Activated naive CD8-positive, alpha-beta T cell treated with anti-CD3 and anti-CD28 coated beads, Interleukin-2, amount 10 ng/mL, durations not matched to agents 7 days and 5 days (primary cell): ENCODE results near the gene OLIG2. TPM values are rescaled to one million over a fixed set of nuclear protein-coding genes. Genes with fewer than 3 reads are reported as not detected.

ENCODE experiments used
- ATAC-seq: fragments of 150-1000 bp; cut with Tn5 transposase; one replicate; pipeline ENCODE4 v1.10.0; 2021; ENCODE audit warnings: low read depth, moderate library complexity
- POLR2A ChIA-PET: fragments of 350-600 bp; sonication (Branson Sonifier 250); formaldehyde crosslinking; loops from one replicate; lab custom pipeline; 2021; ENCODE audit warnings: antibody characterized with exemption; lab: Charles Lee
- DNase-seq: peaks from one replicate; pipeline ENCODE4 v3.0.0; 2021
- H3K27ac Mint-ChIP-seq: one replicate; pipeline ENCODE4 v1.8.0; 2022; ENCODE audit warnings: mild to moderate bottlenecking, mixed read lengths
- H3K27me3 Mint-ChIP-seq: one replicate; pipeline ENCODE4 v1.8.0; 2022; ENCODE audit warnings: mild to moderate bottlenecking, moderate library complexity, mixed read lengths
- H3K36me3 Mint-ChIP-seq: one replicate; pipeline ENCODE4 v1.8.0; 2021; ENCODE audit warnings: mild to moderate bottlenecking, mixed read lengths
- H3K4me1 Mint-ChIP-seq: one replicate; pipeline ENCODE4 v1.8.0; 2021; ENCODE audit warnings: mixed read lengths
- H3K4me3 Mint-ChIP-seq: one replicate; pipeline ENCODE4 v1.8.0; 2022; ENCODE audit warnings: mild to moderate bottlenecking, moderate library complexity, mixed read lengths
- H3K9me3 Mint-ChIP-seq: one replicate; pipeline ENCODE4 v1.8.0; 2021; ENCODE audit warnings: mixed read lengths
- total RNA-seq, 2 experiments: library from RNA; stranded (reverse); gene quantifications; one replicate each; pipeline ENCODE4 v1.2.3, GENCODE V29; 2021

Gene OLIG2
- total RNA-seq, 2 experiments from 2014 or later, result not detected

- no peaks in the 10 kb centered on the region for H3K36me3 Mint-ChIP-seq
- no peak for ATAC-seq
- DNase-seq, result no peak
- no peak overlapping the region for H3K27ac Mint-ChIP-seq
- H3K27me3 Mint-ChIP-seq, result peaks cover 52% of the 10 kb centered on the region
- H3K9me3 Mint-ChIP-seq, result no peaks in the 10 kb centered on the region
- H3K4me3 Mint-ChIP-seq, result no peak overlapping the region
- POLR2A ChIA-PET, result no interaction called here
- H3K4me1 Mint-ChIP-seq, result no peaks in the 10 kb centered on the region
Observed at GRCh38 chr21:33011462-33011861, 14.3 kb upstream of the OLIG2 start.

- no peak overlapping the region for H3K4me3 Mint-ChIP-seq
- H3K27ac Mint-ChIP-seq, result no peak overlapping the region
- POLR2A ChIA-PET, result no interaction called here
- no peaks in the 10 kb centered on the region for H3K36me3 Mint-ChIP-seq
- ATAC-seq (no peak), DNase-seq (no peak)
- peaks cover 58% of the 10 kb centered on the region for H3K27me3 Mint-ChIP-seq
- no peaks in the 10 kb centered on the region for H3K9me3 Mint-ChIP-seq
- H3K4me1 Mint-ChIP-seq, result no peaks in the 10 kb centered on the region
Observed at GRCh38 chr21:33013626-33014025, 12.1 kb upstream of the OLIG2 start.

GRCh38 chr21:33014331-33014730 is 11.4 kb upstream of the OLIG2 start:
- Mint-ChIP-seq H3K4me1 (peaks cover 4% of the 10 kb centered on the region), H3K9me3 (no peaks in the 10 kb centered on the region), H3K27me3 (peaks cover 62% of the 10 kb centered on the region), H3K36me3 (no peaks in the 10 kb centered on the region), H3K4me3 (no peak overlapping the region), H3K27ac (no peak overlapping the region)
- ATAC-seq (no peak), DNase-seq (no peak)
- POLR2A ChIA-PET, result no interaction called here

GRCh38 chr21:33015096-33015495 is 10.6 kb upstream of the OLIG2 start:
- H3K4me1 Mint-ChIP-seq, result peaks cover 8% of the 10 kb centered on the region
- H3K27ac Mint-ChIP-seq, result no peak overlapping the region
- no peak overlapping the region for H3K4me3 Mint-ChIP-seq
- POLR2A ChIA-PET, result no interaction called here
- no peak for ATAC-seq
- no peak for DNase-seq
- H3K27me3 Mint-ChIP-seq, result peaks cover 67% of the 10 kb centered on the region
- no peaks in the 10 kb centered on the region for H3K36me3 Mint-ChIP-seq
- no peaks in the 10 kb centered on the region for H3K9me3 Mint-ChIP-seq

- POLR2A ChIA-PET, result no interaction called here
- peaks cover 13% of the 10 kb centered on the region for H3K4me1 Mint-ChIP-seq
- peaks cover 70% of the 10 kb centered on the region for H3K27me3 Mint-ChIP-seq
- no peak overlapping the region for H3K27ac Mint-ChIP-seq
- H3K4me3 Mint-ChIP-seq, result no peak overlapping the region
- no peaks in the 10 kb centered on the region for H3K9me3 Mint-ChIP-seq
- DNase-seq, result no peak
- no peaks in the 10 kb centered on the region for H3K36me3 Mint-ChIP-seq
- no peak for ATAC-seq
Observed at GRCh38 chr21:33015756-33016155, 10.0 kb upstream of the OLIG2 start.

GRCh38 chr21:33018707-33019465 is 6.8 kb upstream of the OLIG2 start:
- DNase-seq, result no peak
- peak overlapping the region; percentile 38 for H3K4me3 Mint-ChIP-seq
- ATAC-seq, result no peak
- no peaks in the 10 kb centered on the region for H3K9me3 Mint-ChIP-seq
- peaks cover 1% of the 10 kb centered on the region for H3K36me3 Mint-ChIP-seq
- H3K27me3 Mint-ChIP-seq, result peaks cover 89% of the 10 kb centered on the region
- H3K27ac Mint-ChIP-seq, result no peak overlapping the region
- POLR2A ChIA-PET, result no interaction called here
- peaks cover 15% of the 10 kb centered on the region for H3K4me1 Mint-ChIP-seq

- Mint-ChIP-seq H3K4me3 (peak overlapping the region; percentile 38), H3K27ac (no peak overlapping the region)
Observed at GRCh38 chr21:33019516-33019884, 6.2 kb upstream of the OLIG2 start.

GRCh38 chr21:33019885-33020557 is 5.7 kb upstream of the OLIG2 start:
- POLR2A ChIA-PET, result no interaction called here
- H3K9me3 Mint-ChIP-seq, result no peaks in the 10 kb centered on the region
- peaks cover 6% of the 10 kb centered on the region for H3K36me3 Mint-ChIP-seq
- peaks cover 93% of the 10 kb centered on the region for H3K27me3 Mint-ChIP-seq
- H3K4me3 Mint-ChIP-seq, result peak overlapping the region; percentile 52
- H3K27ac Mint-ChIP-seq, result no peak overlapping the region
- H3K4me1 Mint-ChIP-seq, result peaks cover 20% of the 10 kb centered on the region
- DNase-seq, result peak; percentile 60
- no peak for ATAC-seq

More at GRCh38 chr21:33019516-33019884, 6.2 kb upstream of the OLIG2 start:
- Mint-ChIP-seq H3K9me3 (no peaks in the 10 kb centered on the region), H3K36me3 (peaks cover 6% of the 10 kb centered on the region), H3K4me1 (peaks cover 20% of the 10 kb centered on the region), H3K27me3 (peaks cover 92% of the 10 kb centered on the region)
- POLR2A ChIA-PET, result no interaction called here
- DNase-seq (no peak), ATAC-seq (no peak)

- H3K36me3 Mint-ChIP-seq, result peaks cover 6% of the 10 kb centered on the region
- no peaks in the 10 kb centered on the region for H3K9me3 Mint-ChIP-seq
- H3K4me3 Mint-ChIP-seq, result peak overlapping the region; percentile 52
- POLR2A ChIA-PET, result no interaction called here
- H3K4me1 Mint-ChIP-seq, result peaks cover 20% of the 10 kb centered on the region
- peaks cover 92% of the 10 kb centered on the region for H3K27me3 Mint-ChIP-seq
- no peak for ATAC-seq
- DNase-seq, result no peak
- no peak overlapping the region for H3K27ac Mint-ChIP-seq
Observed at GRCh38 chr21:33020558-33021100, 5.1 kb upstream of the OLIG2 start.

GRCh38 chr21:33021150-33021549 is 4.6 kb upstream of the OLIG2 start:
- peaks cover 93% of the 10 kb centered on the region for H3K27me3 Mint-ChIP-seq
- peaks cover 23% of the 10 kb centered on the region for H3K4me1 Mint-ChIP-seq
- peaks cover 6% of the 10 kb centered on the region for H3K36me3 Mint-ChIP-seq
- POLR2A ChIA-PET, result no interaction called here
- no peak overlapping the region for H3K27ac Mint-ChIP-seq
- no peak for ATAC-seq
- no peak for DNase-seq
- no peaks in the 10 kb centered on the region for H3K9me3 Mint-ChIP-seq
- H3K4me3 Mint-ChIP-seq, result no peak overlapping the region

GRCh38 chr21:33021667-33022066 is 4.1 kb upstream of the OLIG2 start:
- H3K9me3 Mint-ChIP-seq, result no peaks in the 10 kb centered on the region
- ATAC-seq (no peak), DNase-seq (no peak)
- POLR2A ChIA-PET, result no interaction called here
- H3K4me1 Mint-ChIP-seq, result peaks cover 26% of the 10 kb centered on the region
- H3K4me3 Mint-ChIP-seq, result no peak overlapping the region
- H3K36me3 Mint-ChIP-seq, result peaks cover 6% of the 10 kb centered on the region
- H3K27ac Mint-ChIP-seq, result no peak overlapping the region
- H3K27me3 Mint-ChIP-seq, result peaks cover 93% of the 10 kb centered on the region

GRCh38 chr21:33022489-33022827 is 3.3 kb upstream of the OLIG2 start:
- Mint-ChIP-seq H3K4me3 (peak overlapping the region; percentile 63), H3K4me1 (peaks cover 27% of the 10 kb centered on the region), H3K9me3 (no peaks in the 10 kb centered on the region), H3K27me3 (peaks cover 90% of the 10 kb centered on the region), H3K27ac (peak overlapping the region; percentile 79), H3K36me3 (peaks cover 6% of the 10 kb centered on the region)
- DNase-seq, result no peak
- POLR2A ChIA-PET, result no interaction called here
- ATAC-seq, result no peak

GRCh38 chr21:33022828-33023573 is 2.7 kb upstream of the OLIG2 start:
- peaks cover 86% of the 10 kb centered on the region for H3K27me3 Mint-ChIP-seq
- H3K9me3 Mint-ChIP-seq, result no peaks in the 10 kb centered on the region
- peaks cover 27% of the 10 kb centered on the region for H3K4me1 Mint-ChIP-seq
- peak overlapping the region; percentile 63 for H3K4me3 Mint-ChIP-seq
- no peak for ATAC-seq
- peak; percentile 50 for DNase-seq
- H3K36me3 Mint-ChIP-seq, result peaks cover 6% of the 10 kb centered on the region
- POLR2A ChIA-PET, result no interaction called here
- H3K27ac Mint-ChIP-seq, result peak overlapping the region; percentile 79
